AG04450 (cell line): Measurements from ENCODE around the gene NFX1. TPM values are rescaled to one million over a fixed set of nuclear protein-coding genes. Genes with fewer than 3 reads are reported as not detected.

Experiments used
- CTCF ChIA-PET: fragments of 300-600, 350-600 bp; formaldehyde crosslinking; extraction: SDS; loops from one replicate; lab custom pipeline; 2022; ENCODE audit warnings: antibody characterized with exemption, inconsistent platforms; lab: Charles Lee
- POLR2A ChIA-PET: fragments of 350-600 bp; formaldehyde crosslinking; extraction: SDS; loops from one replicate; lab custom pipeline; 2021; ENCODE audit warnings: antibody characterized with exemption, inconsistent platforms; lab: Yijun Ruan, JAX
- DNase-seq: peaks from one replicate; pipeline ENCODE4 v3.0.0-alpha.2; 2011; ENCODE audit warnings: low read depth, low spot score
- H3K27ac ChIP-seq: one replicate; pipeline ENCODE4 v1.5.1; 2012; ENCODE audit warnings: low read depth, low read length, control low read depth
- H3K27me3 ChIP-seq: one replicate; pipeline ENCODE4 v1.6.0; 2012; ENCODE audit warnings: low read length; ENCODE audit not compliant: control insufficient read depth, insufficient read depth
- H3K4me3 ChIP-seq: 2 replicates; pipeline ENCODE4 v1.5.1; 2011; ENCODE audit warnings: mild to moderate bottlenecking, low read depth, low read length, control low read depth
- H3K9me3 ChIP-seq: 2 replicates; pipeline ENCODE4 v1.5.1; 2012; ENCODE audit warnings: low read length; ENCODE audit not compliant: control insufficient read depth, insufficient read depth
- CTCF ChIP-seq: IDR thresholded peaks from 2 replicates; pipeline ENCODE4 v1.5.1; 2011; ENCODE audit warnings: low read depth, low read length, control low read depth, inconsistent platforms
- polyA plus RNA-seq: library from polyadenylated mRNA; depleted of rRNA; stranded (reverse); fragments of >200 nt; gene quantifications from 2 replicates; pipeline ENCODE4 v1.2.3, GENCODE V29; 2011

Gene NFX1
- polyA plus RNA-seq, 1 experiment, result 39.2 TPM

- no peak overlapping the region for H3K27ac ChIP-seq
- H3K4me3 ChIP-seq, result no peak overlapping the region
- H3K9me3 ChIP-seq, result no peaks in the 10 kb centered on the region
- no peaks in the 10 kb centered on the region for H3K27me3 ChIP-seq
- TF ChIP-seq CTCF, result no peak
- ChIA-PET POLR2A (no interaction called here), CTCF (interaction anchor here (1.4 kb wide), 1 partner anchor 176 kb away, joined by 4 read pairs; no protein-coding TSS in a partner anchor)
- DNase-seq, result no peak
Measured at GRCh38 chr9:33257276-33257675, 33.0 kb upstream of the NFX1 start.

- no peak overlapping the region for H3K4me3 ChIP-seq
- H3K9me3 ChIP-seq, result no peaks in the 10 kb centered on the region; the same call in 1 of the 2 replicates
- H3K27me3 ChIP-seq, result no peaks in the 10 kb centered on the region
- CTCF ChIA-PET, result no interaction called here
- no peak for TF ChIP-seq CTCF
- POLR2A ChIA-PET, result no interaction called here
- H3K27ac ChIP-seq, result no peak overlapping the region
- no peak for DNase-seq
Measured at GRCh38 chr9:33260372-33260771, 29.9 kb upstream of the NFX1 start.

- CTCF ChIA-PET, result interaction anchor here (0.9 to 1.5 kb wide), 3 partner anchors 10 to 182 kb away, joined by 3 to 6 read pairs (median 4); no protein-coding TSS in a partner anchor
- POLR2A ChIA-PET, result interaction anchor here (0.7 kb wide), 2 partner anchors 37 to 187 kb away, joined by 3 read pairs; partner anchors contain the start of gene SMU1
- H3K9me3 ChIP-seq, result no peaks in the 10 kb centered on the region; the same call in 1 of the 2 replicates
- no peaks in the 10 kb centered on the region for H3K27me3 ChIP-seq
- H3K4me3 ChIP-seq, result peak overlapping the region; percentile 99
- no peak for TF ChIP-seq CTCF
- DNase-seq, result no peak
- peak overlapping the region; percentile 31 for H3K27ac ChIP-seq
Measured at GRCh38 chr9:33263131-33264002, 26.9 kb upstream of the NFX1 start.

- TF ChIP-seq CTCF, result no peak
- Histone ChIP-seq H3K27ac (peak overlapping the region; percentile 31), H3K9me3 (no peaks in the 10 kb centered on the region; the same call in 1 of the 2 replicates), H3K27me3 (no peaks in the 10 kb centered on the region), H3K4me3 (peak overlapping the region; percentile 99)
- CTCF ChIA-PET, result interaction anchor here (0.6 to 1.5 kb wide), 4 partner anchors 9 to 183 kb away, joined by 3 to 6 read pairs (median 4); no protein-coding TSS in a partner anchor
- DNase-seq, result no peak
- POLR2A ChIA-PET, result interaction anchor here (0.6 to 1.1 kb wide), 6 partner anchors 10 to 239 kb away, joined by 3 to 6 read pairs (median 3); partner anchors contain the start of genes DNAJA1 and NFX1
Measured at GRCh38 chr9:33264003-33264472, 26.3 kb upstream of the NFX1 start.
